Measurements from ENCODE around the gene LRRC56. TPM values are rescaled to one million over a fixed set of nuclear protein-coding genes. Genes with fewer than 3 reads are reported as not detected.

Gene LRRC56
- total RNA-seq, 1 donor from 2014 or later = 1.8 TPM

DNA sequence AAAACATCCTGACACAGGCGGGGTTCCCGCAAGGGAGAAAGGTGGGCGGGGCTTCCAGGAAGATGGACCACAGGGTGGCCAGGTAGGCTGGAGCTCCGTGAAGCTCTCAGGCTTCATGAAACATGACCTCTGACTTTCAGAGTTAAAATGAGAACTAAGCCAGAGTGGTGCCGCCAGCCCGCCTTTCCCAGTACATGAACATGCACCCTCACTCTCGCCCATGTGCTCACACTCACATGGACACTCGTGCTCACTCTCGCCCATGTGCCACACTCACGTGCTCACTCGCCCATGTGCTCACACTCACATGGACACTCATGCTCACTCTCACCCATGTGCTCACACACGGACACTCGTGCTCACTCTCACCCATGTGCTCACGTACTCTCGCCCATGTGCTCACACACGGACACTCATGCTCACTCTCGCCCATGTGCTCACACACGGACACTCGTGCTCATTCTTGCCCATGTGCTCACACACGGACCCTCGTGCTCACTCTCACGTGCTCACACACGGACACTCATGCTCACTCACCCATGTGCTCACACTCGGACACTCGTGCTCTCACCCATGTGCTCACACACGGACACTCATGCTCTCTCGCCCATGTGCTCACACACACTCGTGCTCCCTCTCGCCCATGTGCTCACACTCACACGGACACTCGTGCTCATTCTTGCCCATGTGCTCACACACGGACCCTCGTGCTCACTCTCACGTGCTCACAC lies 40.3 kb upstream of the LRRC56 start:
- Mint-ChIP-seq H3K9me3 (no peaks in the 10 kb centered on the region), H3K4me1 (ENCODE audit: low read depth) (peaks cover 8% of the 10 kb centered on the region), H3K27me3 (ENCODE audit: insufficient read depth) (no peaks in the 10 kb centered on the region), H3K27ac (peak overlapping the region; percentile 63), H3K36me3 (ENCODE audit: low read depth) (peaks cover 28% of the 10 kb centered on the region), H3K4me3 (no peak overlapping the region)
- intact Hi-C loops (cut with micrococcal nuclease) = no loop called here
- no peak for DNase-seq (ENCODE audit: low spot score)

DNA sequence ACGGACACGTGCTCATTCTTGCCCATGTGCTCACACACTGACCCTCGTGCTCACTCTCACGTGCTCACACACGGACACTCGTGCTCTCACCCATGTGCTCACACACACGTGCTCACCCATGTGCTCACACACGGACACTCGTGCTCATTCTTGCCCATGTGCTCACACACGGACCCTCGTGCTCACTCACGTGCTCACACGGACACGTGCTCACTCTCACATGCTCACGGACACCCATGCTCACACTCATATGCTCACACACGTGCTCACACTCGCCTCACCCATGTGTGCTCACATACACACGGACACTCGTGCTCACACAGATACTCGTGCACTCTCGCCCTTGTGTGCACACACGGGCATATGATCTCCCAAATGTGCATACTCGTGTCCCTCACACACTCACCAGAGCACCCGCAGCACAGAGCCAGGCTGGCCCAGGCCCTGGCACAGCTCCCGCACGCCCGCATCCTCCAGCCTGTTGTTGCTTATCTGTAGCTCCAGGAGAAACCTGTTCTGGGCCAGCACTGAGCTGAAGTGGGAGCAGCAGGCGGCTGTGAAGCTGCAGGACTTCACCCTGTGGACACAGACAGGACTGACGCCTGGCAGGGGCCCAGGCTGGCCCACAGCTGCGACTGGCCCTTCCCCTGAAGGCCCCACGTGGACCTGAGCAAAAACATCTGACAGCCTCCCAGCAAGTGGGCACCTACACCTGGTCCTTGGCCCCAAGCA lies 39.6 kb upstream of the LRRC56 start:
- no peaks in the 10 kb centered on the region for H3K27me3 Mint-ChIP-seq (ENCODE audit: insufficient read depth)
- peaks cover 8% of the 10 kb centered on the region for H3K4me1 Mint-ChIP-seq (ENCODE audit: low read depth)
- peaks cover 28% of the 10 kb centered on the region for H3K36me3 Mint-ChIP-seq (ENCODE audit: low read depth)
- intact Hi-C loops (cut with micrococcal nuclease) = no loop called here
- no peak overlapping the region for H3K4me3 Mint-ChIP-seq
- H3K27ac Mint-ChIP-seq = no peak overlapping the region
- DNase-seq (ENCODE audit: low spot score) = no peak
- H3K9me3 Mint-ChIP-seq = no peaks in the 10 kb centered on the region

DNA sequence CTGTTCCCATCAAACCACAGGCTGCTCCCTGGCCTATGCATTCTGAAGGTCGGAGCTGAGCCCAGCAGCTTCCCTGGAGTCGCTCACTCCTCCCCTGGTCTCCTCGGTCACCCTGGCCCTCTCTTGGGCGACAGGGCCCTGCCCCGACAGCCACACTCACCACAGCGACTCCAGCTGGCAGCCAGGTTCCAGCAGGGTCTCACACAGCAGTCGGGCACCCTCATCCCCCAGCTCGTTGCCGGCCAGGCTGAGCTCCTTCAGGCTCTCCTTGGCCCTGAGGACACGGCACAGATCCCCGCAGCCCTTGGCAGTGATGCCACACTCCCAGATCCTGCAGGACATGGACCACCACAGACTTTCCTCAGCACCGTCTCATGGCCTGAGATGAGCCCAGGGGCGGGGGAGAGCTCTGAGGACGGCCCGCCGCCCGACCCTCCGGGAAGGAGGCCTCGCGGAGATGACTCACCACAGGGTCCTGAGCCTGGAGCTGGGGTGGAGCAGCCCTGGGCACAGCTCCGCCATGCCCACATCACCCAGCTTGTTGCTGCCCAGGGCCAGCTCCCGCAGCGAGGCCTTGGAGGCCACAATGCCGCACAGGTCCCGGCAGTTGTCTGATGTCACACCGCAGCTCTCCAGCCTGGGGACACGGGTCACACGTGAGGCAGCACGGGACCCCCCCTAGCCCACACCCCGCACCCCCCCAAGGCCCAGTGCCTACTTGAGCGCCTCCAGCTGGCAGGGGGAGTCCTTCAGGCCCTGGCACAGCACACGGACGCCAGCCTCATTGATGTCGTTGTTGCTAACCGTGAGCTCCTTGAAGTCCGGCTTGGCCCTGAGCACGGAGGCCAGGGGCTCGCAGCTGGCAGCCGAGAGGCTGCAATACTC lies 38.8 kb upstream of the LRRC56 start:
- intact Hi-C loops (cut with micrococcal nuclease) = no loop called here
- Mint-ChIP-seq H3K27me3 (ENCODE audit: insufficient read depth) (no peaks in the 10 kb centered on the region), H3K4me3 (no peak overlapping the region), H3K36me3 (ENCODE audit: low read depth) (peaks cover 28% of the 10 kb centered on the region), H3K9me3 (no peaks in the 10 kb centered on the region), H3K27ac (no peak overlapping the region), H3K4me1 (ENCODE audit: low read depth) (peaks cover 13% of the 10 kb centered on the region)
- DNase-seq (ENCODE audit: low spot score) = no peak

DNA sequence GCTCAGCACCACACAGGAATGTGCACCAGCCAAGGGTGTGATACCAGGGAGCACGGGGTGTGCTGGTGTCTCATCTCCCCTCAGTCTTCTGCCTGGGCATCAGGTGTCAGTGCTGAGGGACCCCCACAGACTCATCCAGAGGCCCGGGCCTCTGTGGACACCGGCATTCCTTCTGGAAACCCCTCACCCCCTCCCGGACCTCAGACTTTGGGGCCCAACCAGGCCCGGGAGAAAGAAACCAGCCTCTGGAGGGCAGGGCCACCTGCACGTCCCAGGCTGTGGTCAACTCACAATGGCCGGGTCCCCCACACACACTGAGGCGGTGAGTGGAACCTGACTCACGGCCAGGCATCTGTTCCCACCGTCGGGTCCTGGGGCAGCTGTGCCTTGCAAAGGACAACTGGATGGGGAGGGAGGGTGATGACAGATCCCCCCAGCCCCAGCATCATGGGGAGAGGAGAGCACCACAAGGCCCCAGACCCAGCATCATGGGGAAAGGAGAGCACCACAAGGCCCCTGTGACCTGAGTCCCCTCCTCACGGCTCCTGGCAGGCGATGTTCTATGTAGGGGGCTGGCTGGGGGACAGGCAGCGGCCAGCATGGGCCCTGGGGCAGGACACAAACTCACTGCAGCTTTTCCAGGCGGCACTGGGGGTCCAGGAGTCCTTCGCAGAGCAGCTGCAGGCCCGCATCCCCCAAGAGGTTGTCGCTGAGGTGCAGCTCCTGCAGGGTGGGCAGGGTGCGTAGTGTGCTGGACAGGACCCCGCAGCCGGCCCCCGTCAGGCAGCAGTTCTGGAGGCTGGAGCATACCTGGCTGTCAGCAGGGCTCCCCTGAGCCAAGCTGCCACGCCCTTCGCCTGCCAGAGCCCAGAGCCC lies 37.9 kb upstream of the LRRC56 start:
- intact Hi-C loops (cut with micrococcal nuclease) = no loop called here
- no peaks in the 10 kb centered on the region for H3K9me3 Mint-ChIP-seq
- H3K27me3 Mint-ChIP-seq (ENCODE audit: insufficient read depth) = no peaks in the 10 kb centered on the region
- DNase-seq (ENCODE audit: low spot score) = no peak
- H3K4me1 Mint-ChIP-seq (ENCODE audit: low read depth) = peaks cover 13% of the 10 kb centered on the region
- H3K4me3 Mint-ChIP-seq = no peak overlapping the region
- H3K36me3 Mint-ChIP-seq (ENCODE audit: low read depth) = peaks cover 28% of the 10 kb centered on the region
- no peak overlapping the region for H3K27ac Mint-ChIP-seq

DNA sequence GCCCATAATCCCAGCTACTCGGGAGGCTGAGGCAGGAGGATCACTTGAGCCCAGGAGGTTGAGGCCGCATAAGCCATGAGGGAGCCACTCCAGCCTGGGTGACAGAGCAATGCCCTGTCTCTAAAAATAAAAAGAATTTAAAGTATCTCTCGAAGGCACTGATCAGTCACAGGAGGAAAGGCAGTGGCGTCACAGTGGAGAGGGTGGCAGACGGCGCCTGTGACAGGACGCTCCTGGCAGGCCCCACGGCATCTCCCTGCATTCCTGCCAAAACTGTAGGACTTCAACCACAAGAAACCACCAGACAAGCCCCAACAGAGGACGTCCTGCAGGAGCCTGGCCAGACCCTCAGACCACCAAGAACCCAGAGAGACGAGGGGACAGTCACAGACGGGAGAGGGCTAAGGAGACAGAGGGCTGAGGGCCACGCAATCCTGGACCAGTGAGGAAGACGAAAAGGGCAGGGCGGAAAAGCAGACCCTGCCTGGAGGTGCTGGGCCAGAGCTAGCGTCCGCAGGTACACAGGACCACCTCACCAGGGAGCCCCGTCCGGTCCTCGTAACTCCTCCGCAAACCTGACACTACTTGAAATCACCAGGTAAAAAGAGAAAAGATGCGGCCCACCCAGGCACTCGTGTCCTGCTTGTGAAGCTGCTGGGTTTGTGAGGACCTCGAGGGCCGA lies 36.2 kb upstream of the LRRC56 start:
- intact Hi-C loops (cut with micrococcal nuclease) = no loop called here
- Mint-ChIP-seq H3K36me3 (ENCODE audit: low read depth) (peaks cover 25% of the 10 kb centered on the region), H3K4me3 (no peak overlapping the region), H3K9me3 (no peaks in the 10 kb centered on the region), H3K4me1 (ENCODE audit: low read depth) (peaks cover 23% of the 10 kb centered on the region), H3K27me3 (ENCODE audit: insufficient read depth) (no peaks in the 10 kb centered on the region), H3K27ac (no peak overlapping the region)
- DNase-seq (ENCODE audit: low spot score) = no peak

DNA sequence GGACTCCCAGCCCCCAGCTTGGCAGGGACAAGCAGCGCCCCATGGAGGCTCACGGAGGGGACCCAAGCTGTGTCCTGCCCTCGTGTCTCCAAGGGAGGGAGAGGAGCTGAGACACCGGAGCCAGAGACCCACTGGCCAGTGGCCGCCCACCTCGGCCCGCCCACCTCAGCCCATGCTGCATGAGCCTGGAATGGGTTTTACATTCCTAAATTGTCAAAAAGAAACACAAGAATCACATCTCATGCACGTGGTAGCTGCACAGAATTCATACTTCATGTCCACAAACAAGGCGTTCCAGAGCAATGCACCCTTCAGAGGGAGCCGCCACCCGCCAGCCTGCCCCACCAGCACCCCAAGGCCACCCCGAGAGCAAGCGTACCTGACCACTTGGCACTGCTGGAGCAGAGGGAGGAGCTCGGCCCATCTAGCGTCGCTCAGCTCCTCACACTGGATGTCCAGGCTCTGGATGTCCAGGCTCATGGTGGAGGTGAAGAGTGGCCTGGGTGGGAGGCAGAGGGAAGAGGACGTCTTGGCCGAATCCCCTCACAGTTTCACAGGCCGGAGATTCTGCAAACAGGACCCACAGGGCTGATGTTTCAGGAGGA lies 35.5 kb upstream of the LRRC56 start:
- no peak overlapping the region for H3K4me3 Mint-ChIP-seq
- DNase-seq (ENCODE audit: low spot score) = no peak
- H3K27me3 Mint-ChIP-seq (ENCODE audit: insufficient read depth) = no peaks in the 10 kb centered on the region
- H3K27ac Mint-ChIP-seq = peak overlapping the region; percentile 18
- intact Hi-C loops (cut with micrococcal nuclease) = no loop called here
- peaks cover 23% of the 10 kb centered on the region for H3K4me1 Mint-ChIP-seq (ENCODE audit: low read depth)
- peaks cover 26% of the 10 kb centered on the region for H3K36me3 Mint-ChIP-seq (ENCODE audit: low read depth)
- no peaks in the 10 kb centered on the region for H3K9me3 Mint-ChIP-seq

DNA sequence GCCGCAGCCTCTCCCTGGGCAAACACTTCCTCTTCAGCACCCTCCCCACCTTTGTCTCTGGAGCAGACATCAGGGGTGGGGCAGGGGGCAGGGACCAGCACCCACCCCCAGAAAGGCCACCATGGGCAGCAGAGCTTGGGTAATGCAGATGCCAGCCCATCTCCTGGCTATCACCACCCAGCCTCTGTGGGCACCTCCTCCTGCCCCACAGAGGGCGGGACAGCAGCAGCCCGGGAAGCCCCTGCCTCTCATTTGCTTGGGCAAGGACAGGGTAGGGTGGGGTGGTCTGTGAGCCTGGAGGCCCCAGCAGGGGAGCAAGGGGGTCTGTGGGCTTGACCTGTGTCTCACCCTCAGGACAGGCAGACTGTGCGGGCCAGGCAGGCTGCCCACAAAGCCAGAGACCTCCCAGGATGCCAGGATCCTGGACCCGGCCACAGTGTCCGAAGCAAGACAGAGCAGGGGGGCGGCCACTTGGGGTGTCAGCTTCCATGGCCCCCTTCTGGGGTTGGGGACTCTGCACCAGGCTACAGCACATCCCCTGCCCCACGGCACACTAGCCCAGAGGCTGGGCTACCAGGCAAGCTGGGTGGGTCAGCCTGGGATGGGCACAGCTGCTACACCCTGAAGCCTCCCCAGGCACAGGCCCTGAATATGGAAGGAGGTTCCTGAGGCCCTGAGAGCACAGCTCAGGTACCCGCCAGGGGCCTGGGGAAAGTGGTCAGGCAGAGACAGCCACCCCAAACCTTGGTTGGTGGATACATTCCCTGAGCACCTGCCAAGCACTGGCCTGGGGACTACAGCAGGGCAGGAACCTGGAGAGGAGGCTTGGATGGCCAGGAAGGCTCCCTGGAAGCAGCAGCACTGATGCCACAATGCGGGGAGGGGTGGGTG lies 34.8 kb upstream of the LRRC56 start:
- Mint-ChIP-seq H3K9me3 (no peaks in the 10 kb centered on the region), H3K4me1 (ENCODE audit: low read depth) (peaks cover 16% of the 10 kb centered on the region), H3K36me3 (ENCODE audit: low read depth) (peaks cover 19% of the 10 kb centered on the region), H3K27me3 (ENCODE audit: insufficient read depth) (no peaks in the 10 kb centered on the region), H3K4me3 (peak overlapping the region; percentile 63), H3K27ac (no peak overlapping the region)
- intact Hi-C loops (cut with micrococcal nuclease) = no loop called here
- DNase-seq (ENCODE audit: low spot score) = no peak

DNA sequence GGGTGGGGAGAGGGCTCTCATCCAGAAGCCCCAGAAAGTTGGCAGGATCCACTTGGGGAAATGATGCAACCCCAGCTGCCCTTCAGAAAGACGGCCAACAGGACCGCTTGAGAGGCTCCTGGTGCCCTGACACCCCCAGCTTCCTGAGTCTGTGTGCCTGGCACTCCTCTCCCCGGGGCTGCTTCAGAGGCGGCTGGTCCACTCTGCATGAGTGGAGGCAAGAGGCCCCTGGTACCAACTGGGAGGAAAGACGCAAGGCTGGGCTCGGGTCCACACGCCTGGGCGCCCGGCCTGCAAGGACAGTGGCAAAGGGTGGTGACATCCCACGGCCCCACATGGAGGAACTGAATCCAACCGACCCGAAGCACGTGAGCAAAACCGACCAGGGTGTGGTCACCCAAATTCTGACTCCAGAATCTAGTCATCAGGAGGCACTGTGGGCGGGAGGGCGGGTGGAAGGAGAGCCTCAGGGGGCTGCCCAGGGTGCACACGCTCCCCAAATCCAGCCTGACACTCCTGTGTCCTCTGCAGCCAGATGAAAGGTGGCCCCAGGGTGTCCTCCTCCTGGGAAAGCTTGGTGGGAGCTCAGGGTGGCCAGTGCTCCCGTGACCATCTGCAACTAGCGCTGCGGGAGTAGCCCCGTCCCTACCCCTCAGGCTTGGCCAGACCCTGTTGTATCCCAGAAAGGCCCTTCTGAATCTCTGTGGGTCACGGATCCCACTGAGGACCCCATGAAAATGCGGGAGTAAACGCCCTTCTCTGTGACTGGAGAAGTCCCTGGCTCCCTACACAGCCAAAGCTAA lies 33.9 kb upstream of the LRRC56 start:
- Mint-ChIP-seq H3K27me3 (ENCODE audit: insufficient read depth) (no peaks in the 10 kb centered on the region), H3K4me1 (ENCODE audit: low read depth) (peaks cover 15% of the 10 kb centered on the region), H3K36me3 (ENCODE audit: low read depth) (peaks cover 18% of the 10 kb centered on the region), H3K4me3 (peak overlapping the region; percentile 47), H3K27ac (no peak overlapping the region), H3K9me3 (no peaks in the 10 kb centered on the region)
- DNase-seq (ENCODE audit: low spot score) = no peak
- intact Hi-C loops (cut with micrococcal nuclease) = no loop called here

DNA sequence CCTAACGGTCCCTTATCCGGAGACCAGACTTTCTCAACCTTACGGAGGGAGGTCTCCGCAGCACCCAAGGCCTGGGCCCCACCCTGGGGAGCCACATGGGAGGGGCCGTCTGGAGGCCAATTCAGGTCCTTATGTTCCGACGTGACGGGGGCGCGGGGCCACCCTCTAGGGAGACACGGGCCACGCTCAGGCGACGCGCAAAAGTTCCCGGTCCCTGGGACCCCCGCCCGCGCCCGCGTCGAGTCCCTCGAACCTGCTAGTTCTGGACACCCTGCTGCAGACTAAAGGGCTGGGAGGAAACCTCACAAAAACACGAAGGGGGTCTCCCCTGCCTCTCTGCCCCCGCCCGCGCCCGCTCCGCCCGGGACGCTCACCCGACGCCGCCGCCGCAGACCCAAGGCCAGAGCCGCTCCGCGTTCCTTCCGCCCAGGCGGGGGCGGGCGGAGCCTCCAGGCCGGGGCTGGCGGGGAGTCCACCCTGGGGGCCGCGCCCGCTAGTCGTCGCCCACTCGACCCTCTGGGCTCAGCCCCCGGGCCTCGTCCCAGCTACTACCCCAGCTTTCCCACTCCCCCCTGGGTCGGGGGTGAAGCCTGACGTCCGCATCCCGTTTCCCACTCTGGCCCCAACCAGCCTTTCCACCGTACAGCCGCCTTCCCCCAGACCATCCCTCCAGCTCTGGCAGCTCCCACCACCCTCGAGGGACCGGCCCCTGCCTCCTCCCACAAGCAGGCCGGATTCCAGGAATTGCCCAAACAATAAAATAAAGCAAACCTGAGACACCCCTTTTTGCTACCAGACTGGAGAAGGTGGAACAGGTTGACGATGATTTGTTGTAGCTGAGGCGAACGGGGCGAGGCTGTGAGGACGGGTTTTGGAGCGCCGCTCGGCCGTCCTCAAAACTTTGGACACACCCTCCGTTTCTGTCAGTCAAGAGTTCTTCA lies 33.0 kb upstream of the LRRC56 start:
- intact Hi-C loops (cut with micrococcal nuclease) = no loop called here
- Mint-ChIP-seq H3K4me1 (ENCODE audit: low read depth) (peaks cover 15% of the 10 kb centered on the region), H3K36me3 (ENCODE audit: low read depth) (peaks cover 19% of the 10 kb centered on the region), H3K9me3 (no peaks in the 10 kb centered on the region), H3K4me3 (peak overlapping the region; percentile 92), H3K27me3 (ENCODE audit: insufficient read depth) (no peaks in the 10 kb centered on the region), H3K27ac (peak overlapping the region; percentile 61)
- DNase-seq (ENCODE audit: low spot score) = no peak

DNA sequence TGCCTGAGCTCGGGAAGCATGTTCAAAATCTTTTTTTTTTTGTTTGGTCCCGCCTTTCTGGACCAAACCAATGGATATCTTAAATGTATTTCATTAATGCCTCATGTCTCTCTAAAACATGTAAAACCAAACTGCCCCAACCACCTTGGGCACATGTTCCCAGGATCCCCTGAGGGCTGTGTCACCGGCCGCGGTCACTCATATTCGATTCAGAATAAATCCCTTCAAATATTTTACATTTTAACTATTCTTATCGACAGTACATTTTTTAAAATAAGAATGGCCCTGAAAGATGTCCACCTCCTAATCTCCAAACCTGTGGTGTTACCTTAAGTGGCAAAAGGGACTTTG lies 32.4 kb upstream of the LRRC56 start:
- peak overlapping the region; percentile 92 for H3K4me3 Mint-ChIP-seq
- H3K36me3 Mint-ChIP-seq (ENCODE audit: low read depth) = peaks cover 22% of the 10 kb centered on the region
- DNase-seq (ENCODE audit: low spot score) = no peak
- peak overlapping the region; percentile 61 for H3K27ac Mint-ChIP-seq
- H3K9me3 Mint-ChIP-seq = no peaks in the 10 kb centered on the region
- peaks cover 15% of the 10 kb centered on the region for H3K4me1 Mint-ChIP-seq (ENCODE audit: low read depth)
- intact Hi-C loops (cut with micrococcal nuclease) = loop anchor here (5.0 kb wide), 1 partner anchor 148 kb away; no protein-coding TSS in a partner anchor
- no peaks in the 10 kb centered on the region for H3K27me3 Mint-ChIP-seq (ENCODE audit: insufficient read depth)
